ENCODE results near the gene ZNF787. TPM values are rescaled to one million over a fixed set of nuclear protein-coding genes. Genes with fewer than 3 reads are reported as not detected.

ZNF787 gene
- total and polyA plus RNA-seq, 2 of the 4 experiments (the other 2 are of a cell fraction) = 4.8 to 11.2 TPM

GRCh38 chr19:56140583-56141416 is 19.7 kb upstream of the ZNF787 start, which contains the start of gene ZNF444 (continued):
- TF ChIP-seq USF2 (IDR thresholded peaks at IDR 0.05; ENCODE audit: low read depth, low read length) (peak; percentile 39), CEBPB (IDR thresholded peaks at IDR 0.05; ENCODE audit: low read depth, low read length) (peak; percentile 16; the same call in 1 of the 2 replicates)

Measured in IMR-90 (cell line).